K562 (cell line): Measurements from ENCODE around the gene PEX11B.

Experiments
- ARID4B ChIP-seq: sonication (generic); formaldehyde crosslinking; IDR thresholded peaks from 2 replicates; pipeline ENCODE4 v1.8.0; 2022; ENCODE audit warnings: mild to moderate bottlenecking, missing genetic modification reagents
- E2F4 ChIP-seq: sonication (generic); formaldehyde crosslinking; IDR thresholded peaks from 2 replicates; pipeline ENCODE4 v1.8.0; 2022; ENCODE audit warnings: mild to moderate bottlenecking, low read depth, missing genetic modification reagents
- NRF1 ChIP-seq, 2 experiments: fragments of 450-650 bp; IDR thresholded peaks in 1 of 2; conservative IDR thresholded peaks in 1 of 2; 2 replicates each; pipeline ENCODE4 v1.6.1; 2014; ENCODE audit warnings: mild to moderate bottlenecking in 2 of 2
- PCBP2 ChIP-seq: fragments of 200-400 bp; formaldehyde crosslinking; IDR thresholded peaks from 2 replicates; pipeline ENCODE4 v1.6.1; 2018; ENCODE audit warnings: low read length, low read depth, mild to moderate bottlenecking, moderate library complexity; ENCODE audit not compliant: poor library complexity, severe bottlenecking
- REST ChIP-seq, 2 experiments: fragments of 450-650 bp; formaldehyde crosslinking in 1 of 2; IDR thresholded peaks; 2 replicates each; pipeline versions ENCODE4 v1.4.0 to v1.6.1; 2014 to 2020; ENCODE audit warnings: mild to moderate bottlenecking in 2 of 2, borderline replicate concordance in 1 of 2, low read depth in 1 of 2
- USF2 ChIP-seq: sonication (generic); formaldehyde crosslinking; IDR thresholded peaks from 2 replicates; pipeline ENCODE4 v1.5.0; 2020; ENCODE audit warnings: missing genetic modification reagents

GRCh38 chr1:145961109-145961424 lies 42.5 kb upstream of the PEX11B start:
- no peak for TF ChIP-seq NRF1 (conservative IDR thresholded peaks at IDR 0.05 in 1 of 2, IDR thresholded peaks at IDR 0.05 in 1 of 2)
- no peak for TF ChIP-seq PCBP2
- no peak for TF ChIP-seq E2F4
- no peak for TF ChIP-seq ARID4B (CRISPR knock-in tag)
- TF ChIP-seq USF2 = no peak
- TF ChIP-seq REST (IDR thresholded peaks at IDR 0.05; ENCODE audit: borderline replicate concordance) = no peak
- TF ChIP-seq REST (CRISPR knock-in tag; IDR thresholded peaks at IDR 0.05; ENCODE audit: low read depth) = no peak
